ENCODE data around the gene KDM3A.

KDM3A gene

GRCh38 chr2:86429335-86429734, 11.8 kb upstream of the KDM3A start:
- no peaks in the 10 kb centered on the region for H3K36me3 Mint-ChIP-seq (ENCODE audit: low read depth)
- no peak for TF ChIP-seq CTCF (IDR thresholded peaks at IDR 0.05; ENCODE audit: unreplicated experiment in 3 of 3)
- H3K4me1 Mint-ChIP-seq = no peaks in the 10 kb centered on the region
- H3K27me3 Mint-ChIP-seq (ENCODE audit: low read depth) = peaks cover 5% of the 10 kb centered on the region
- peaks cover 25% of the 10 kb centered on the region for H3K9me3 Mint-ChIP-seq
- no peak overlapping the region for H3K4me3 Mint-ChIP-seq
- no peak overlapping the region for H3K27ac Mint-ChIP-seq

GRCh38 chr2:86430368-86430767, 10.8 kb upstream of the KDM3A start:
- Mint-ChIP-seq H3K27me3 (ENCODE audit: low read depth) (peaks cover 5% of the 10 kb centered on the region), H3K27ac (no peak overlapping the region), H3K4me1 (no peaks in the 10 kb centered on the region), H3K36me3 (ENCODE audit: low read depth) (no peaks in the 10 kb centered on the region), H3K4me3 (no peak overlapping the region), H3K9me3 (peaks cover 30% of the 10 kb centered on the region)
- no peak for TF ChIP-seq CTCF (IDR thresholded peaks at IDR 0.05; ENCODE audit: unreplicated experiment in 3 of 3)

- no peaks in the 10 kb centered on the region for H3K4me1 Mint-ChIP-seq
- H3K27ac Mint-ChIP-seq = no peak overlapping the region
- H3K9me3 Mint-ChIP-seq = peaks cover 45% of the 10 kb centered on the region
- peaks cover 4% of the 10 kb centered on the region for H3K36me3 Mint-ChIP-seq (ENCODE audit: low read depth)
- H3K27me3 Mint-ChIP-seq (ENCODE audit: low read depth) = peaks cover 4% of the 10 kb centered on the region
- TF ChIP-seq CTCF (IDR thresholded peaks at IDR 0.05; ENCODE audit: unreplicated experiment in 3 of 3) = no peak
- H3K4me3 Mint-ChIP-seq = no peak overlapping the region
Measured at GRCh38 chr2:86433137-86433536, 8.0 kb upstream of the KDM3A start.

GRCh38 chr2:86434290-86434689, 6.9 kb upstream of the KDM3A start:
- Mint-ChIP-seq H3K27me3 (ENCODE audit: low read depth) (peaks cover 4% of the 10 kb centered on the region), H3K4me1 (no peaks in the 10 kb centered on the region), H3K27ac (no peak overlapping the region), H3K36me3 (ENCODE audit: low read depth) (peaks cover 6% of the 10 kb centered on the region), H3K9me3 (peaks cover 48% of the 10 kb centered on the region), H3K4me3 (no peak overlapping the region)
- no peak for TF ChIP-seq CTCF (IDR thresholded peaks at IDR 0.05; ENCODE audit: unreplicated experiment in 3 of 3)

GRCh38 chr2:86435531-86435930, 5.6 kb upstream of the KDM3A start:
- H3K4me1 Mint-ChIP-seq = peaks cover 2% of the 10 kb centered on the region
- peaks cover 19% of the 10 kb centered on the region for H3K36me3 Mint-ChIP-seq (ENCODE audit: low read depth)
- H3K27ac Mint-ChIP-seq = no peak overlapping the region
- H3K4me3 Mint-ChIP-seq = no peak overlapping the region
- peaks cover 53% of the 10 kb centered on the region for H3K9me3 Mint-ChIP-seq
- H3K27me3 Mint-ChIP-seq (ENCODE audit: low read depth) = peaks cover 7% of the 10 kb centered on the region
- TF ChIP-seq CTCF (IDR thresholded peaks at IDR 0.05; ENCODE audit: unreplicated experiment in 3 of 3) = no peak

- no peak overlapping the region for H3K27ac Mint-ChIP-seq
Measured at GRCh38 chr2:86436328-86436727, 4.8 kb upstream of the KDM3A start.

More at GRCh38 chr2:86436328-86436727, 4.8 kb upstream of the KDM3A start:
- Mint-ChIP-seq H3K9me3 (peaks cover 57% of the 10 kb centered on the region), H3K4me3 (no peak overlapping the region), H3K27me3 (ENCODE audit: low read depth) (peaks cover 9% of the 10 kb centered on the region), H3K4me1 (peaks cover 3% of the 10 kb centered on the region), H3K36me3 (ENCODE audit: low read depth) (peaks cover 23% of the 10 kb centered on the region)
- TF ChIP-seq CTCF (IDR thresholded peaks at IDR 0.05; ENCODE audit: unreplicated experiment in 3 of 3) = no peak

Data from nephron (organoid).